ENCODE measurements around the gene SLC8B1.

The SLC8B1 gene

DNA sequence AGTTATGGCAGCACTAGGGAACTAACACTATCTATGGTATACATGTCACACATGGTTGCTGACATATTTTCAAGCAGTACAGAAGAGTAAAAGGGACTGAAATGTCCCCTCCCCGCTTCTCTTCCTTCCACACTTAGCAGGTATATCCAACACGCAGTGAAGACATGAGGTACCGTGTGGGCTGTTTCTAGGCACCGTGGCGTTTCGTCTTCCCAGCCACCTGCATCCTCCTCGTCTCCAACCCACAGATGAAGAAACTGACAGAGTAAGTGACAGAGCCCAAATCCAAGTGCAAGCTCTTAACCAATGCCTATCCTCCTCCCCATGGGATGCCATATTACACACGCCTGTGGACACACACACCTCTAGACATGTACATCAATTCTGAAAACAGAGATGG lies 32.4 kb downstream of the SLC8B1 start:
- no peak for DNase-seq
- peak overlapping the region in 2 of 7 experiments; percentile 1 to 22 for H3K4me3 ChIP-seq (ENCODE audit: control insufficient read depth in 1 of 7, extremely low read depth in 1 of 7, insufficient read depth in 4 of 7, low read depth in 2 of 7, low read length in 6 of 7)
- no peak overlapping the region for H3K27ac ChIP-seq (ENCODE audit: insufficient read depth in 1 of 2, low read depth in 1 of 2, low read length in 2 of 2, poor library complexity in 1 of 2, severe bottlenecking in 2 of 2)
- 88% methylated on average over 7 of the region's 8 CpGs for WGBS (ENCODE audit: insufficient coverage)
- peaks cover 3 to 59% (median 35%) of the 10 kb centered on the region in 4 experiments for H3K36me3 ChIP-seq (ENCODE audit: control insufficient read depth in 4 of 4, insufficient read depth in 4 of 4, low read length in 3 of 4)
- POLR2A ChIA-PET: no interaction called here
- CTCF ChIA-PET: interaction anchor here (0.6 to 1.5 kb wide), 3 partner anchors 9 to 110 kb away, joined by 3 to 4 read pairs (median 3); no protein-coding TSS in a partner anchor
- H3K9me3 ChIP-seq (ENCODE audit: control extremely low read depth in 1 of 5, control insufficient read depth in 4 of 5, insufficient read depth in 2 of 5, low read depth in 1 of 5, low read length in 4 of 5): no peaks in the 10 kb centered on the region
- H3K27me3 ChIP-seq (replicated peaks in 2 of 5; ENCODE audit: control insufficient read depth in 4 of 5, insufficient read depth in 5 of 5, low read length in 4 of 5): no peaks in the 10 kb centered on the region
- H3K4me1 ChIP-seq (ENCODE audit: control extremely low read depth in 1 of 4, control insufficient read depth in 4 of 4, insufficient read depth in 4 of 4, low read length in 3 of 4): peaks cover 6 to 17% (median 13%) of the 10 kb centered on the region in 4 experiments

DNA sequence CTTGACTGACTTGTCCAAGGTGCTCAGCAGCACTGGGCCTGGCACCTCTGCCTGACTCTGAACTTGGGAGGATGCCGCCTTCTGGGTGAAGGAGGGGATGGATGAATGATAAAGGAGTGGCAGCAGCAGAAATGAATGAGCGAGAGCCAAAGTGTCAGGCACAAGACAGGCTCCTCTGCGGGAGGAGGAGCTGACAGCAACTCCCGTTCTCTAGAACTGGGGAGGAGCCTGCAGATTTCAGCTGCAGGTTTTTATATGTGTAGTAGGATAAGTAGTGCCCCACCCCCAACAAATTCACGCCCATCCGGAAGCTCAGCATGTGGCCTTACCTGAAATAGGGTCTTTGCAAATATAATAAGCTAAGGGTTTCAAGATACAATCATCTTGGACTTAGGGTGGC lies 33.1 kb downstream of the SLC8B1 start:
- CTCF ChIA-PET: interaction anchor here (1.2 to 1.5 kb wide), 2 partner anchors 10 to 110 kb away, joined by 3 to 4 read pairs; no protein-coding TSS in a partner anchor
- no peak for DNase-seq
- WGBS (ENCODE audit: insufficient coverage): 100% methylated on average over 4 of the region's 6 CpGs
- no peaks in the 10 kb centered on the region for H3K27me3 ChIP-seq (replicated peaks in 2 of 5; ENCODE audit: control insufficient read depth in 4 of 5, insufficient read depth in 5 of 5, low read length in 4 of 5)
- no peak overlapping the region for H3K4me3 ChIP-seq (ENCODE audit: control insufficient read depth in 1 of 7, extremely low read depth in 1 of 7, insufficient read depth in 4 of 7, low read depth in 2 of 7, low read length in 6 of 7)
- H3K9me3 ChIP-seq (ENCODE audit: control extremely low read depth in 1 of 5, control insufficient read depth in 4 of 5, insufficient read depth in 2 of 5, low read depth in 1 of 5, low read length in 4 of 5): no peaks in the 10 kb centered on the region
- H3K27ac ChIP-seq (ENCODE audit: insufficient read depth in 1 of 2, low read depth in 1 of 2, low read length in 2 of 2, poor library complexity in 1 of 2, severe bottlenecking in 2 of 2): no peak overlapping the region
- peaks cover 6 to 17% (median 13%) of the 10 kb centered on the region in 4 experiments for H3K4me1 ChIP-seq (ENCODE audit: control extremely low read depth in 1 of 4, control insufficient read depth in 4 of 4, insufficient read depth in 4 of 4, low read length in 3 of 4)
- H3K36me3 ChIP-seq (ENCODE audit: control insufficient read depth in 4 of 4, insufficient read depth in 4 of 4, low read length in 3 of 4): peaks cover 3 to 60% (median 36%) of the 10 kb centered on the region in 4 experiments
- POLR2A ChIA-PET: interaction anchor here (0.6 kb wide), 2 partner anchors 22 to 551 kb away, joined by 3 to 6 read pairs; no protein-coding TSS in a partner anchor

DNA sequence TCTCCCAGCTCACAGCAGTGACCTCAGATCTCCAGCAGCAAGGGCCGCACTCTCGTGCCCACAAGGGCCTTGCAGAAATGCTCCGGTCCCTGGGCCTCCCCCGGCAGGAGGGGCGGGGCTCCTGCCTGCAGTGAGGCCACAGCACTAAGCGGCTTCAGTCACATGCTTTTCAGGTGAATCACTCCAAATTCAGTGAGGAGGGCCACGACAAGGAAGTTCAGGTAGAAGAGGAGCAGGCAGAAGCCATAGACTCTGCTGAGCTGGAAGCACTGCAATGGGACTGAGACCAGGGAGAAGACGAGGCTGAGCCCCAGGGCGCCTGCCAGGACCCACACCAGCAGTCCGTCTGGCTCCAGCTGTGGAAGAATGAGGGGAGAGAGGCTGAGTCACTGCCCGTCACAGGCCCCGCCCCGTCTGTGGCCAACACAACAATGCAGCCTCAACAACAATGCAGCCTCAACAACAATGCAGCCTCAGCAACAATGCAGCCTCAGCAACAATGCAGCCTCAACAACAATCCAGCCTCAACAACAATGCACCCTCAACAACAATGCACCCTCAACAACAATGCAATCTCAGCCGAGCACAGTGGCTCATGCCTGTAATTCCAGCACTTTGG lies 35.2 kb downstream of the SLC8B1 start:
- Histone ChIP-seq H3K27ac (ENCODE audit: insufficient read depth in 1 of 2, low read depth in 1 of 2, low read length in 2 of 2, poor library complexity in 1 of 2, severe bottlenecking in 2 of 2) (no peak overlapping the region), H3K27me3 (replicated peaks in 2 of 5; ENCODE audit: control insufficient read depth in 4 of 5, insufficient read depth in 5 of 5, low read length in 4 of 5) (no peaks in the 10 kb centered on the region), H3K4me3 (ENCODE audit: control insufficient read depth in 1 of 7, extremely low read depth in 1 of 7, insufficient read depth in 4 of 7, low read depth in 2 of 7, low read length in 6 of 7) (no peak overlapping the region), H3K36me3 (ENCODE audit: control insufficient read depth in 4 of 4, insufficient read depth in 4 of 4, low read length in 3 of 4) (peaks cover 3 to 53% (median 29%) of the 10 kb centered on the region in 4 experiments), H3K4me1 (ENCODE audit: control extremely low read depth in 1 of 4, control insufficient read depth in 4 of 4, insufficient read depth in 4 of 4, low read length in 3 of 4) (peaks cover 6 to 17% (median 13%) of the 10 kb centered on the region in 4 experiments), H3K9me3 (ENCODE audit: control extremely low read depth in 1 of 5, control insufficient read depth in 4 of 5, insufficient read depth in 2 of 5, low read depth in 1 of 5, low read length in 4 of 5) (no peaks in the 10 kb centered on the region)
- 95% methylated on average over 12 of the region's 14 CpGs for whole genome bisulfite sequencing (ENCODE audit: insufficient coverage)
- POLR2A ChIA-PET: no interaction called here
- no peak for DNase-seq
- CTCF ChIA-PET: interaction anchor here (0.9 kb wide), 1 partner anchor 104 kb away, joined by 3 read pairs; no protein-coding TSS in a partner anchor

DNA sequence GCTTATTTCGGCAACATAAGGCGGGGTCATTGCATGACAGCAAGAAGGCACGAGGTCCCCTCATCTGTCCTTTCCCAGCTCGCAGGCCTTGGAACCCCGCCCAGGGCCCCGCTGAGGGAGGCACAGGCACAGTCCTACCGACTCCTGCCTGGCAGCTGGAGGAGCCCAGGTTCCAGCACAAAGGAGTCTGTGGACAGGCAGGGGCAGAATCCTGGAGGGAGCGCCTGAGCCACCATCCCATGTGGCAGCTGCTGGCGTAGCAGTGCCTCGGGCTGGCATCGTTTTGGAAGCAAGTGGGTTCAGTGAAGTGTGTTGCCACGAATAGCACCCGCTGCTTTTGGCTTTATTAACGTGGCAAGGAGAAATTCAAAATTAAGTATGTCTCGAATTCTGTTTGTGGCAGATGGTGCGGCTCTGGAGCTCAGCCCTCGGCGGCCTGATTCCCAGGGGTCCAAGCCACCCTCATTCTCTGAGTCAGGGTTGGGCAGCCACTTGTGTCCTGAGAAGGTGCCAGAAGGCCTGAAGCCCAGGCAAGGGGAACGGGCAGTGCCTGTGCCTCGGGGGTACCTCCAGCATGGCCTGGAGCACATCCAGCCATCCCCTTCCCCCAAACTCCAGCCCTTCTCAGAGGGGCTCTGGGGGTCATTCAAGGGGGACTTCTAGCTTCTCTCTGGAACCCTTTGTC lies 35.9 kb downstream of the SLC8B1 start:
- Histone ChIP-seq H3K36me3 (ENCODE audit: control insufficient read depth in 4 of 4, insufficient read depth in 4 of 4, low read length in 3 of 4) (peaks cover 3 to 50% (median 29%) of the 10 kb centered on the region in 4 experiments), H3K4me1 (ENCODE audit: control extremely low read depth in 1 of 4, control insufficient read depth in 4 of 4, insufficient read depth in 4 of 4, low read length in 3 of 4) (peaks cover 6 to 17% (median 13%) of the 10 kb centered on the region in 4 experiments), H3K4me3 (ENCODE audit: control insufficient read depth in 1 of 7, extremely low read depth in 1 of 7, insufficient read depth in 4 of 7, low read depth in 2 of 7, low read length in 6 of 7) (no peak overlapping the region), H3K27ac (ENCODE audit: insufficient read depth in 1 of 2, low read depth in 1 of 2, low read length in 2 of 2, poor library complexity in 1 of 2, severe bottlenecking in 2 of 2) (no peak overlapping the region), H3K27me3 (replicated peaks in 2 of 5; ENCODE audit: control insufficient read depth in 4 of 5, insufficient read depth in 5 of 5, low read length in 4 of 5) (no peaks in the 10 kb centered on the region), H3K9me3 (ENCODE audit: control extremely low read depth in 1 of 5, control insufficient read depth in 4 of 5, insufficient read depth in 2 of 5, low read depth in 1 of 5, low read length in 4 of 5) (no peaks in the 10 kb centered on the region)
- WGBS (ENCODE audit: insufficient coverage): 98% methylated on average over 16 of the region's 20 CpGs
- ChIA-PET POLR2A (no interaction called here), CTCF (interaction anchor here (0.9 kb wide), 1 partner anchor 103 kb away, joined by 3 read pairs; no protein-coding TSS in a partner anchor)
- DNase-seq: no peak

DNA sequence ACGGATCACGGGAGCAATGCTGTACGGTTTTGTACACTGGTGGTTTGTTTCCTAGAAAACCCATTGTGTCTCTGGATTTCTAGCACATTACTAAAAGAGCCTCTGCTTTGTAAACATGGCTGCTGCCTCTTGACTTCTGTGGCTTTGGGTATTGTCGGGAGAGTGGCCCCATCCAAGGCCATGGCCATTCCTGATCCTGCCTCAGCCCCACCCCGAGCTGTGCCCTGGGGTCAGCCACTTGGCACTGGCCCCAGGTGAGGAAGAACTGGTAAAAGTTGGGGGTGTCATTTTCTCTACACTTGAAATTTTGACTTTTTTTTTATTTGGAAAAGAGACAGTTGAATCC lies 36.5 kb downstream of the SLC8B1 start:
- Histone ChIP-seq H3K4me1 (ENCODE audit: control extremely low read depth in 1 of 4, control insufficient read depth in 4 of 4, insufficient read depth in 4 of 4, low read length in 3 of 4) (peaks cover 6 to 15% (median 11%) of the 10 kb centered on the region in 4 experiments), H3K36me3 (ENCODE audit: control insufficient read depth in 4 of 4, insufficient read depth in 4 of 4, low read length in 3 of 4) (peaks cover under 1 to 54% (median 30%) of the 10 kb centered on the region in 4 experiments), H3K4me3 (ENCODE audit: control insufficient read depth in 1 of 7, extremely low read depth in 1 of 7, insufficient read depth in 4 of 7, low read depth in 2 of 7, low read length in 6 of 7) (no peak overlapping the region), H3K9me3 (ENCODE audit: control extremely low read depth in 1 of 5, control insufficient read depth in 4 of 5, insufficient read depth in 2 of 5, low read depth in 1 of 5, low read length in 4 of 5) (no peaks in the 10 kb centered on the region), H3K27me3 (replicated peaks in 2 of 5; ENCODE audit: control insufficient read depth in 4 of 5, insufficient read depth in 5 of 5, low read length in 4 of 5) (no peaks in the 10 kb centered on the region), H3K27ac (ENCODE audit: insufficient read depth in 1 of 2, low read depth in 1 of 2, low read length in 2 of 2, poor library complexity in 1 of 2, severe bottlenecking in 2 of 2) (no peak overlapping the region)
- CTCF ChIA-PET: no interaction called here
- WGBS (ENCODE audit: insufficient coverage): 89% methylated on average over 4 of the region's 5 CpGs
- POLR2A ChIA-PET: no interaction called here
- no peak for DNase-seq

DNA sequence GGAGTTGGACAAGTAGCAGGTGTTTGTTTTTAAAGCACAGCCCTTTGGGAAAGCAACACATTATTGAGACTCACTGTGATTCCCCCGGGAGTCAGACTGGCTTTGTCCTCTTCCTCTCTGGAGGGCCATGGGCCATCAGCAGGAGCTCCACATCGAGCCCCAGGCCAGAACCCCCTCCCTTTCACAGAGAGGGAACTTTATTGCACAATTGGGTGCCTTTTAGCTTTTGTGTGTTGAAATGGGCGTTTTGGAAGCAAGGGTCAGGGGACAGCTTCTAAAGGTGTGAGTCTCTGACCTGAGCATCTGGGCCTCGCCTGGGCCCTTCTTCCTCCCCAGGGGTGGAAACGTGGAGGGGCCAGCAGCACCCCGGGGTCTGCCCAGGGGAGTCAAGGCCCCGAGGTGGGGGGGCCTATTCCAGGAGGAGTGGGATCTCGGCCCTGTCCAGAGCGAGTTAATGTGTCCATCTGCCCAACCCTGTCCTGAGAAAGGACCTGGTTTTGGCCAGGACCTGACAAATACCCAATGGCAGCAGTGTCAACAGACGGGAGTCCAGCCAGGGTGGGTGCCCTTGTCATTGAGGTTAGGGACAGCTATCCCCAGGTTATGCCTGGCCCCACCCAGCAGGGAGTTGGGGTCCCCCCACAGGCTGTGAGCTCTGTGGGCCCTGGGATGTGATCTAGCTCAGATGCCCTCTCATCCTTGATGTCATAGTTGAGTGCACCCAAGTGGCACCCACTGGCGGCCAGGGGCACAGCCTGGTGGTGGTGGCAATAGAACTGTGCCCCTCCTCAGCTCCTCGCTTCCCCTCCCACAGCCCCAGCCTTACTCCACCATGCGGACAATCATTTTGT lies 37.1 kb downstream of the SLC8B1 start:
- Histone ChIP-seq H3K36me3 (ENCODE audit: control insufficient read depth in 4 of 4, insufficient read depth in 4 of 4, low read length in 3 of 4) (peaks cover 0 to 60% (median 35%) of the 10 kb centered on the region in 4 experiments), H3K4me3 (ENCODE audit: control insufficient read depth in 1 of 7, extremely low read depth in 1 of 7, insufficient read depth in 4 of 7, low read depth in 2 of 7, low read length in 6 of 7) (no peak overlapping the region), H3K9me3 (ENCODE audit: control extremely low read depth in 1 of 5, control insufficient read depth in 4 of 5, insufficient read depth in 2 of 5, low read depth in 1 of 5, low read length in 4 of 5) (no peaks in the 10 kb centered on the region), H3K4me1 (ENCODE audit: control extremely low read depth in 1 of 4, control insufficient read depth in 4 of 4, insufficient read depth in 4 of 4, low read length in 3 of 4) (peaks cover 3 to 9% (median 7%) of the 10 kb centered on the region in 4 experiments), H3K27me3 (replicated peaks in 2 of 5; ENCODE audit: control insufficient read depth in 4 of 5, insufficient read depth in 5 of 5, low read length in 4 of 5) (no peaks in the 10 kb centered on the region), H3K27ac (ENCODE audit: insufficient read depth in 1 of 2, low read depth in 1 of 2, low read length in 2 of 2, poor library complexity in 1 of 2, severe bottlenecking in 2 of 2) (no peak overlapping the region)
- 96% methylated on average over 11 of the region's 13 CpGs for WGBS (ENCODE audit: insufficient coverage)
- DNase-seq: no peak
- POLR2A ChIA-PET: no interaction called here
- CTCF ChIA-PET: interaction anchor here (1.0 to 1.3 kb wide), 2 partner anchors 11 to 72 kb away, joined by 3 read pairs; no protein-coding TSS in a partner anchor
